GM12801 (cell line): Measurements from ENCODE around the gene PRMT7.

Experiments
- CTCF ChIP-seq: IDR thresholded peaks from one replicate; pipeline ENCODE4 v1.5.1; 2011; ENCODE audit warnings: control low read depth; ENCODE audit not compliant: insufficient read length; ENCODE audit errors: extremely low read depth

PRMT7 gene

GRCh38 chr16:68389006-68389405 lies 78.2 kb downstream of the PRMT7 start:
- TF ChIP-seq CTCF: no peak

- no peak for TF ChIP-seq CTCF
Observed at GRCh38 chr16:68389750-68390371, 79.0 kb downstream of the PRMT7 start.

GRCh38 chr16:68393333-68393732 lies 82.5 kb downstream of the PRMT7 start:
- TF ChIP-seq CTCF: no peak

- no peak for TF ChIP-seq CTCF
Observed at GRCh38 chr16:68395167-68395786, 84.5 kb downstream of the PRMT7 start.

GRCh38 chr16:68395815-68396214 lies 85.0 kb downstream of the PRMT7 start:
- TF ChIP-seq CTCF: no peak

GRCh38 chr16:68396481-68396880 lies 85.7 kb downstream of the PRMT7 start:
- TF ChIP-seq CTCF: no peak

GRCh38 chr16:68397710-68398201 lies 86.9 kb downstream of the PRMT7 start:
- no peak for TF ChIP-seq CTCF
